Suppressor macrophage treated with lipopolysaccharide for 4 hours (primary cell): Measurements from ENCODE around the gene DNAJC22.
A peak's percentile ranks its signal among the peaks of the same experiment; 100 is the strongest.
"Not testable (repeated sequence)": the region's sequence is repeated elsewhere in the genome, so short reads cannot be mapped to it uniquely, and the experiment has no call there.

Experiments used
- DNase-seq: peaks from one replicate; pipeline ENCODE4 v3.0.0-alpha.2; 2020

The DNAJC22 gene

GRCh38 chr12:49346659-49347310 lies at the start of gene DNAJC22:
TSS of gene DNAJC22 (plus strand) at chr12:49346888. CDS start at chr12:49348873, 1,985 bp downstream.
- no peak for DNase-seq

GRCh38 chr12:49297695-49298060 lies 49.0 kb upstream of the DNAJC22 start:
- DNase-seq = no peak

DNA sequence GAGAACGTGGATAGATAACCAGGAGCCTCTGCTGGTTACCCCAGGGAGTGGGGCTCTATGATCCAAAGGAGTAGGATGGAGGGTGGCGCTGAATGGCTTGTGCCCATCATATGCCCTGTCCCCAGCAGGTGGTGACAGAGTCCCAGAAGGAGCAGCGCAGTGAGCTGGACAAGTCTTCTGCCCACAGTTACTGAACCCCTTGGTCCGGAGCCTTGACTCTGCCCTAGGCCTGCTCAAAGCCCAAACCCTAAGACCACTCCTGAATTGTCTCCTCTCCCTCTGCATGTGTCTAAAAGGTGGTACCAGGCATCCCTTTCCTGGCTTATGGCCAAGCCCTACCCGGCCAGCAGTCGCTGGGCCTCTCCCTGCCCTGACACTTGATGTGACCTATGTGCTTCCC lies 48.5 kb upstream of the DNAJC22 start:
- peak; percentile 39 for DNase-seq

DNA sequence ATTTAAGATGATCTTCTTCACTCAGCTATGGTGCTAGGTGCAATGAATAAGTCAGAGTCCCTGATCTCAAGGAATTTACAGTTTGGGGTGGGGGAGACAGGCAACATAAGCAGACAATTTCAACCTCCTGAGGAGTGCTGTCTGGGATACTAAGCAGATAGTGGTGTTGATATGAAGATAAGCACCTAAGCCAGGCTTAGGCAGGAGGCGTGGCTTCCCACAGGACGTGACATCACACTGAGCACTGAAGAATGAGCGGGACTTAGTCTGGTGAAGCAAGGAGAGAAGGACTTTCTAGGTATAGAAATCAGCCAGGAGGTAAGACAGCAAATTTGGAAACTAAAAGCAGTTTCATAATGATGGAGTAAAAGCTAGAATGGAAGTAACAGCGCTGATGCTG lies 44.9 kb upstream of the DNAJC22 start:
- DNase-seq = no peak

GRCh38 chr12:49304161-49304560 lies 42.5 kb upstream of the DNAJC22 start:
- no peak for DNase-seq

GRCh38 chr12:49305762-49306510 lies 40.8 kb upstream of the DNAJC22 start:
- peak; percentile 70 for DNase-seq

DNA sequence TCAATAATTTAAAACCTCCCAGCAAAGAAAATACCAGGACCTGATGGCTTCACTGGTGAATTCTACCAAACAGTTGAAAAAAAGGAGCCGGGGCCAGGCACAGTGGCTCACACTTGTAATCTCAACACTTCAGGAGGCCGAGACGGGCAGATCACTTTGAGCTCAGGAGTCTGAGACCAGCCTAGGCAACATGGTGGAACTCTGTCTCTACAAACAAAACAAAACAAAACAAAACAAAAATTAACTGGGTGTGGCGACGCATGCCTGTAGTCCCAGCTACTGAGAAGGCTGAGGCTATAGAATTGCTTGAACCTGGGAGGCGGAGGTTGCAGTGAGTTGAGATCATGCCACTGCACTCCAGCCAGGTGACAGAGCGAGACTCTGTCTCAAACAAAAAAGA lies 37.3 kb upstream of the DNAJC22 start:
- DNase-seq = no peak

DNA sequence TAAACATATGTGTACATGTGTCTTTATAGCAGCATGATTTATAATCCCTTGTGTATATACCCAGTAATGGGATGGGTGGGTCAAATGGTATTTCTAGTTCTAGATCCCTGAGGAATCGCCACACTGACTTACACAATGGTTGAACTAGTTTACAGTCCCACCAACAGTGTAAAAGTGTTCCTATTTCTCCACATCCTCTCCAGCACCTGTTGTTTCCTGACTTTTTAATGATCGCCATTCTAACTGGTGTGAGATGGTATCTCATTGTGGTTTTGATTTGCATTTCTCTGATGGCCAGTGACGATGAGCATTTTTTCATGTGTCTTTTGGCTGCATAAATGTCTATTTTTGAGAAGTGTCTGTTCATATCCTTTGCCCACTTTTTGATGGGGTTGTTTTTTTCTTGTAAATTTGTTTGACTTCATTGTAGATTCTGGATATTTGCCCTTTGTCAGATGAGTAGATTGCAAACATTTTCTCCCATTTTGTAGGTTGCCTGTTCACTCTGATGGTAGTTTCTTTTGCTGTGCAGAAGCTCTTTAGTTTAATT lies 36.2 kb upstream of the DNAJC22 start:
- not testable (repeated sequence) for DNase-seq

DNA sequence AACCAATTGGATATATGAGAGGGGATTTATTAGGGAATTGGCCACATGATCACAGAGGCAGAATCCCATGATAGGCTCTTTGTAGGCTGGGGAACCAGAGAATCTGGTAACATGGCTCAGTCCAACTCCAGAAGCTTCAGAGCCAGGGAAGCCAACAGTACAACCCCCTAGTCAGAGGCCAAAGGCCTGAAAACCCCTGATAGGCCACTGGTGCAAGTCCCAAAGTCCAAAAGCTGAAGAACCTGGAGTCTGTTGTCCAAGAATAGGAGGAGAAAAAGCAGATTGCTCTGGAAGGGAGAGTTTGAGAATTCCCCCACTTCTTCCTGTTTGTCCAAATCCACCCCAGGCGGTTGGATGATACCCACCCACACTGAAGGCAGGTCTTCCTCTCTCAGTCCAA lies 31.9 kb upstream of the DNAJC22 start:
- no peak for DNase-seq

DNA sequence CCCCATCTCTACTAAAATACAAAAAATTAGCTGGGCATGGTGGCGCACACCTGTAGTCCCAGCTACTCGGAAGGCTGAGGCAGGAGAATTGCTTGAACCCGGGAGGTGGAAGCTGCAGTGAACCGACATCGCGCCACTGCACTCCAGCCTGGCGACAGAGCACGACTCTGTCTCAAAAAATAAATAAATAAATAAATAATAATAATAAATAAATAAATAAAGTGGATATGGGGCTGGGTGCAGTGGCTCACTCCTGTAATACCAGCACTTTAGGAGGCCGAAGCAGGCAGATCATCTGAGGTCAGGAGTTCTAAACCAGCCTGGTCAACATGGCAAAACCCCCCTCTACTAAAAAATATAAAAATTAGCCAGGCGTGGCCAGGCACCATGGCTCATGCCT lies 29.6 kb upstream of the DNAJC22 start:
- DNase-seq = not testable (repeated sequence)

DNA sequence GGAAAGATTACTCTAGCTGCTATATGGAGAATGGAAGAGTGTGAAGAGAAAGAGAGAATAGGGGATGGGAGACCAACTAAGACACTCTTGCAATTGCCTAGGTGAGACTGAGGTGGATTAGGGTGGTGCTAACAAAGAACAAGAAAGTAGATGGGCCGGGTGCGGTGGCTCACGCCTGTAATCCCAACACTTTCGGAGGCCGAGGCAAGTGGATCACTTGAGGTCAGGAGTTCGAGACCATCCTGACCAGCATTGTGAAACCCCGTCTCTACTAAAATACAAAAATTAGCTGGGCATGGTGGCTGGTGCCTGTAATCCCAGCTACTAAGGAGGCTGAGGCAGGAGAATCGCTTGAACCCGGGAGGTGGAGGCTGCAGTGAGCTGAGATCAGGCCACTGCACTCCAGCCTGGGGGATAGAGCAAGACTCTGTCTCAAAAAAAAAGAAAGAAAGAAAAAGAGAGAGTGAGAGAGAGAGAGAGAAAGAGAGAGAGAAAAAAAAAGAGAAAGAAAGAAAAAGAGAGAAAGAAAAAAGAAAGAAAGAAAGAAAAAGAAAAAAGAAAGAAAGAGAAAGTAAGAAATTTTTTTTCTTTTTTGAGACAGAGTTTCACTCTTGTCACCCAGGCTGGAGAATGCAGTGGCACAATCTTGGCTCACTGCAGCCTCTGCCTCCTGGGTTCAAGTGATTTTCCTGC lies 26.1 kb upstream of the DNAJC22 start:
- DNase-seq = not testable (repeated sequence)

DNA sequence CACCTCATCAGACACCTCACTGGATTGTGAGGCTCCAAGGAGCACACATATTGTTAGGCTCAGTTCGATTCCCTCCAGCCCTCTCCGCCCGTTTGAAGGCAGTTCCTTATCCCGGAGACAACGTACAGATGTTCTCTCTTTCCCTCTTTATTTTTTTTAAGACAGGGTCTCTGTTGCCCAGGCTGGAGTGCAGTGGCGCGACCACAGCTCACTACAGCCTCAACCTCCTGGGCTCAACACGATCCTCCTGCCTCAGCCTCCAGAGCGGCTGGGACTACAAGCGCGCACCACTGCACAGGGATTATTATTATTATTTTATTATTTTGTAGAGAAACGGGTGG lies 24.4 kb upstream of the DNAJC22 start:
- DNase-seq = no peak

DNA sequence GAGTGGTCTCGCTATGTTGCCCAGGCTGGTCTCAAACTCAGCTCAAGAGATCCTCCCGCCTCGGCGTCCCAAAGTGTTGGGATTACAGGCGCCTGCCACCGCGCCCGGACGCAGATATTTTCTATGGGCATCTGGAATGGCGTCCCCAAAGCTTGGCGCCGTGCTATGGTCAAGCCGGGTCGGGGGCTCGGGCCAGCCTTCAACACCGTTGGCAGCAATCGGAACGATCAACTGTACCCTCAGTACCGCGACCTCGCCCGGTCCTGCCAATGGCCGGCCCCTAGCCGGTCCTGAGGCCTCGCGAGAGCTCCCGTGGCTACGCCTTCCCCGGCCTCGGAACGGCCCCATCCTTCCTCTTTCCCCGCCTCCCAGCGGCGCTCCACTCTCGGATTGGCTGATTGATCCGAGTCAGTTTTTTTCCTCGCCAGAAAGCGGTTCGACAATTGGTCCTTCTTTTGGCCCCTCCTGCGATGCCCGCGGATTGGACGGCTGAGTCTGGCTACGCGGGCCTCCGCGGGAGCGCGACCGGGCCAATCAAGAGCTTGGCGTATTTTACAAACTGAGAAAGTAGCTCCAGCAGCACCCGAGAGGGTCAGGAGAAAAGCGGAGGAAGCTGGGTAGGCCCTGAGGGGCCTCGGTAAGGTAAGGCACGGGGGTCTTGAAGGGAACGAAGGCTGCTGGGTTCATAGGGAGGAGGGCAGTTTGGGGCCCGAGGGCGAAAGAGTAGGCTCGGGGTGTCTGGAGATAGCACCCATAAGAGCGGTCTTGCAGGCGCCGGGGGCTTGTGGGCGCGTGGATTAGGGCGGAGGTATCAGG lies 23.8 kb upstream of the DNAJC22 start, which contains the start of gene TROAP:
Gene TROAP (plus strand): TSS at position 548 of the 816 bp plus-strand sequence. CDS start 354 bp downstream, outside the sequence.
- DNase-seq = peak; percentile 99

GRCh38 chr12:49323524-49324097 lies 23.1 kb upstream of the DNAJC22 start:
- no peak for DNase-seq

- no peak for DNase-seq
Observed at GRCh38 chr12:49325606-49326005, 21.1 kb upstream of the DNAJC22 start.

DNA sequence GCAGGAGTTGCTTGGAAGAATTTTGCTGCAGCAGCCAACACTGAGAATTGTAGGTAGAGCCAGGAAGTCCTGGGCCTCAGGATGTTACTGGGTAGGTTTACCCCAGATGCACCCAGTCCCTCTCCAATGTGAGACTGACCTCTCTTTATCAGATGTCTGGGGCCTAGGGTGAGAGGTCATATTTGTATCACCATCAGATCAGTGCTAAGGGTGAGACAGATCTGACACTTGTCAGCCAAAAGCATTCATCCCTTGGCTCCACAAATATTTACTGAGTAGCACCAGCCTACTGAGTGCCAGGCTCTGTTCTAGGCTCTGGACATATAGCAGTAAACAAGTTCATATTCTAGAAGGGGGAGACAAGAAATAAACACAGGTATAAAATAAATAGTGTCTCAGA lies 19.3 kb upstream of the DNAJC22 start:
- DNase-seq = no peak

GRCh38 chr12:49327887-49328286 lies 18.8 kb upstream of the DNAJC22 start:
- no peak for DNase-seq

- DNase-seq = no peak
Observed at GRCh38 chr12:49328816-49329215, 17.9 kb upstream of the DNAJC22 start.

DNA sequence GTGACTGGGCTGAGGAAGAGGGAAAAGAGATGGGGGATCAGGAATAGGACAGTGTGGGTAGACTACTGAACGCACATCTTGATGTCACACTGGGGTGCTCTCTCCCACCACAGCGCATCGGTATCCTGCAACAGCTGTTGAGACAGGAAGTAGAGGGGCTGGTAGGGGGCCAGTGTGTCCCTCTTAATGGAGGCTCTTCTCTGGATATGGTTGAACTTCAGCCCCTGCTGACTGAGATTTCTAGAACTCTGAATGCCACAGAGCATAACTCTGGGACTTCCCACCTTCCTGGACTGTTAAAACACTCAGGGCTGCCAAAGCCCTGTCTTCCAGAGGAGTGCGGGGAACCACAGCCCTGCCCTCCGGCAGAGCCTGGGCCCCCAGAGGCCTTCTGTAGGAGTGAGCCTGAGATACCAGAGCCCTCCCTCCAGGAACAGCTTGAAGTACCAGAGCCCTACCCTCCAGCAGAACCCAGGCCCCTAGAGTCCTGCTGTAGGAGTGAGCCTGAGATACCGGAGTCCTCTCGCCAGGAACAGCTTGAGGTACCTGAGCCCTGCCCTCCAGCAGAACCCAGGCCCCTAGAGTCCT lies 16.6 kb upstream of the DNAJC22 start:
- no peak for DNase-seq

- no peak for DNase-seq
Observed at GRCh38 chr12:49330631-49331379, 15.9 kb upstream of the DNAJC22 start.
